ENCODE data around the gene PABPN1L.

Gene PABPN1L

DNA sequence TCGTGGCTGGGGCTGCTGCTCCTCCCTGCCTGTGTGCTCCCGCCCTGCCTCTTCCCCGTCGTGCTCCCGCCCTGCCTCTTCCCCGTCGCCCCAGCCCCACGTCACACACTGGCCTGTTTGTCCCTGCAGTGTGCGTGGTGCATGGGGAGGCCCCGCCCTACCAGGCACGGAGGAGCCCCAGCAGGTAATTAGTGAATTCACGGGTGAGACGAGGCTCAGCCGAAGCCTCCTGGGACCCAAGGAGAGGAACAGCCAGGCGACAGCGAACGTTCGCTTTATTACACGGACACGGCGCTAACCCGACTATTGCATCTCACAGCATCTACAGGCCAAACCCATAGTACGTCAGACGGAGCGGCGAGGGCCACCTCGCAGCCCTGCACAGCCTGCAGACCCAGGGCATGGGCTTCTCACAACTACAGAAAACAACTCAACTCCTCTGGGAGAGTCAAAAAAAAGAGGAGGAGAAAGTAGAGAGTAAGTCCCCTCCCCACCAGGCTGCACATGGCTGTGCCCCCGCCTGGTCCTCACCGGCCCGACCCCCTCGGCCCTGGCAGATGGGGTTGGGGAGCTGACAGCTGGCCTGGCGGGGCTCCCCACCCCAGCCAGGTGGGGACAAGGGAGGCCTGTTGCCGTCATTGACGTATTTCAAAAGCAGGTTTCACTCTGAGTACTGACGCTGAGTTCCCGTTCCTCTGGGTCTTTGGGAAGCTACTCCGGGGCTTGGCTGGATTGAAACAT, 4.3 kb upstream of the PABPN1L start:
- TF ChIP-seq EZH2phosphoT487 (conservative IDR thresholded peaks at IDR 0.05; ENCODE audit: low read length), result peak; percentile 94; the same call in 1 of the 2 replicates
- no peak for TF ChIP-seq CTCF (IDR thresholded peaks at IDR 0.05; ENCODE audit: insufficient read depth, low read length, poor library complexity, severe bottlenecking)
- Histone ChIP-seq H3K27me3 (ENCODE audit: low read length) (no peaks in the 10 kb centered on the region), H3K36me3 (ENCODE audit: low read length) (no peaks in the 10 kb centered on the region), H3K4me2 (ENCODE audit: low read depth, low read length, poor library complexity, severe bottlenecking) (no peak overlapping the region), H4K20me1 (ENCODE audit: low read depth, low read length) (no peaks in the 10 kb centered on the region), H2AFZ (ENCODE audit: low read depth, low read length, severe bottlenecking) (no peak overlapping the region), H3K9ac (ENCODE audit: low read length) (no peak overlapping the region), H3K79me2 (ENCODE audit: insufficient read depth, low read length) (no peaks in the 10 kb centered on the region), H3K27ac (ENCODE audit: low read depth, low read length) (no peak overlapping the region), H3K4me3 (ENCODE audit: insufficient read depth, low read length, poor library complexity, severe bottlenecking) (no peak overlapping the region), H3K9me3 (ENCODE audit: insufficient read depth, low read length) (no peaks in the 10 kb centered on the region), H3F3A (ENCODE audit: insufficient read depth) (peaks cover 6% of the 10 kb centered on the region), H3K9me2 (replicated peaks; ENCODE audit: insufficient read depth, low read length) (no peaks in the 10 kb centered on the region)

GRCh38 chr16:88869673-88869980, 3.2 kb upstream of the PABPN1L start:
- H3K79me2 ChIP-seq (ENCODE audit: insufficient read depth, low read length), result no peaks in the 10 kb centered on the region
- H2AFZ ChIP-seq (ENCODE audit: low read depth, low read length, severe bottlenecking), result no peak overlapping the region
- no peaks in the 10 kb centered on the region for H3K9me2 ChIP-seq (replicated peaks; ENCODE audit: insufficient read depth, low read length)
- H3K9me3 ChIP-seq (ENCODE audit: insufficient read depth, low read length), result no peaks in the 10 kb centered on the region
- no peak overlapping the region for H3K4me3 ChIP-seq (ENCODE audit: insufficient read depth, low read length, poor library complexity, severe bottlenecking)
- H3K9ac ChIP-seq (ENCODE audit: low read length), result no peak overlapping the region
- H3K36me3 ChIP-seq (ENCODE audit: low read length), result no peaks in the 10 kb centered on the region
- H3K27ac ChIP-seq (ENCODE audit: low read depth, low read length), result no peak overlapping the region
- no peak overlapping the region for H3K4me2 ChIP-seq (ENCODE audit: low read depth, low read length, poor library complexity, severe bottlenecking)
- no peaks in the 10 kb centered on the region for H3K27me3 ChIP-seq (ENCODE audit: low read length)
- TF ChIP-seq CTCF (IDR thresholded peaks at IDR 0.05; ENCODE audit: insufficient read depth, low read length, poor library complexity, severe bottlenecking) (no peak), EZH2phosphoT487 (conservative IDR thresholded peaks at IDR 0.05; ENCODE audit: low read length) (no peak)
- peaks cover 3% of the 10 kb centered on the region; the same call in 1 of the 2 replicates for H3F3A ChIP-seq (ENCODE audit: insufficient read depth)
- H4K20me1 ChIP-seq (ENCODE audit: low read depth, low read length), result no peaks in the 10 kb centered on the region

- Histone ChIP-seq H3K36me3 (ENCODE audit: low read length) (no peaks in the 10 kb centered on the region), H4K20me1 (ENCODE audit: low read depth, low read length) (no peaks in the 10 kb centered on the region), H3K9ac (ENCODE audit: low read length) (no peak overlapping the region), H3F3A (ENCODE audit: insufficient read depth) (no peaks in the 10 kb centered on the region), H3K4me2 (ENCODE audit: low read depth, low read length, poor library complexity, severe bottlenecking) (no peak overlapping the region), H3K27me3 (ENCODE audit: low read length) (no peaks in the 10 kb centered on the region), H3K79me2 (ENCODE audit: insufficient read depth, low read length) (no peaks in the 10 kb centered on the region), H3K9me2 (replicated peaks; ENCODE audit: insufficient read depth, low read length) (no peaks in the 10 kb centered on the region), H2AFZ (ENCODE audit: low read depth, low read length, severe bottlenecking) (no peak overlapping the region), H3K9me3 (ENCODE audit: insufficient read depth, low read length) (no peaks in the 10 kb centered on the region), H3K27ac (ENCODE audit: low read depth, low read length) (no peak overlapping the region), H3K4me3 (ENCODE audit: insufficient read depth, low read length, poor library complexity, severe bottlenecking) (no peak overlapping the region)
- TF ChIP-seq CTCF (IDR thresholded peaks at IDR 0.05; ENCODE audit: insufficient read depth, low read length, poor library complexity, severe bottlenecking) (no peak), EZH2phosphoT487 (conservative IDR thresholded peaks at IDR 0.05; ENCODE audit: low read length) (no peak)
Observed at GRCh38 chr16:88868974-88869672, 2.7 kb upstream of the PABPN1L start.
